ENCODE measurements around the gene PDZRN4.
"Not testable (repeated sequence)": the region's sequence is repeated elsewhere in the genome, so short reads cannot be mapped to it uniquely, and the experiment has no call there.

Gene PDZRN4

GRCh38 chr12:41587574-41587973, 399.5 kb downstream of the PDZRN4 start:
- DNase-seq: no peak

- no peak for DNase-seq
These were observed 401.8 kb downstream of the PDZRN4 start for GRCh38 chr12:41589878-41590277.

GRCh38 chr12:41596190-41596589, 408.1 kb downstream of the PDZRN4 start:
- DNase-seq: no peak

GRCh38 chr12:41604830-41605229, 416.7 kb downstream of the PDZRN4 start:
- no peak for DNase-seq

GRCh38 chr12:41605545-41606305, 417.6 kb downstream of the PDZRN4 start:
- no peak for DNase-seq

GRCh38 chr12:41606468-41607445, 418.6 kb downstream of the PDZRN4 start:
- DNase-seq: no peak

GRCh38 chr12:41612892-41613557, 424.9 kb downstream of the PDZRN4 start:
- DNase-seq: no peak

GRCh38 chr12:41615174-41615573, 427.1 kb downstream of the PDZRN4 start:
- not testable (repeated sequence) for DNase-seq

GRCh38 chr12:41619705-41620104, 431.6 kb downstream of the PDZRN4 start:
- DNase-seq: no peak

- DNase-seq: no peak
These were observed 433.2 kb downstream of the PDZRN4 start for GRCh38 chr12:41621291-41621690.

Measured in CD4-positive, alpha-beta T cell treated with Interleukin-17A for 1 hour (primary cell).